ENCODE results near the gene CLDND1. TPM values are rescaled to one million over a fixed set of nuclear protein-coding genes. Genes with fewer than 3 reads are reported as not detected.

Gene CLDND1
- total and polyA plus RNA-seq, 2 of the 13 experiments (the other 11 are each of a cell fraction or from before 2014, with no cell fraction given) = 50.8 to 121 TPM

DNA sequence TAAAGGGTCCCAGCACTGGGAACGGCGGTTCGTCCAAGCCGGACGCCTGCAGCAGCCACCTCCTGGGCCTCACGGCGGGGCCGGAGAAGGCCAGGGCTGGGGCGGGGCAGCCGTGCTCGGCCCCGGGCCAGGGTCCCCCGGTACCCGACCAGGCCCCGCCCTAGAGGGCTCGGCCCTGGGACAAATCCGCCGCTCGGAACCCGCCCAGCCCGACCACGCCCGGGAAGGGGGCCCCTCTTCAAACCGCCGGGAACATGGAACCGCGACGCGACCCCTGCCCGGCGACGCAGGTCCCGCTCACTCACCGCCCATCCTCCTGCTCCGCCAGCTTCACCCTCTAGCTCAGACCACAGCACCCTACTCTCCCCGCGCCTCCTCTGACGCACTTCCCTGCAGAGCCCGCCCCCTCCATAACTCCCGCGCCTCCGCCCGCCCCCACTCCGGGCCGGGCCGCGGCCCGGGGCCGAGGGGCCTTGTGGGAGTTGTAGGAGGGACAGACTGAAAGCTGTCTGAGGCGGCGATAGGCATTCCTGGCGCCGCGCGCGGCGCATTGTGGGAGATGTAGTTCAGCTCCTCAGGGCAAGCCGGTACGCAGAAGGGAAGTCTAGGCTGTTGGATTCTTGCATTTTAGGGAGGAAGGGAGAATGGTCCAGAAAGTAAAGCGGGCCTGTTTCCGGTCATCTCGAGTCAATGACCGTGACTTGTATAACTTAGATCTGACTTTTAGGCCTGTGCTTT, at the start of gene CLDND1 (continued):
- TF ChIP-seq, protein P1, sequence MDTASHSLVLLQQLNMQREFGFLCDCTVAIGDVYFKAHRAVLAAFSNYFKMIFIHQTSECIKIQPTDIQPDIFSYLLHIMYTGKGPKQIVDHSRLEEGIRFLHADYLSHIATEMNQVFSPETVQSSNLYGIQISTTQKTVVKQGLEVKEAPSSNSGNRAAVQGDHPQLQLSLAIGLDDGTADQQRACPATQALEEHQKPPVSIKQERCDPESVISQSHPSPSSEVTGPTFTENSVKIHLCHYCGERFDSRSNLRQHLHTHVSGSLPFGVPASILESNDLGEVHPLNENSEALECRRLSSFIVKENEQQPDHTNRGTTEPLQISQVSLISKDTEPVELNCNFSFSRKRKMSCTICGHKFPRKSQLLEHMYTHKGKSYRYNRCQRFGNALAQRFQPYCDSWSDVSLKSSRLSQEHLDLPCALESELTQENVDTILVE (CRISPR knock-in tag; IDR thresholded peaks at IDR 0.05) = peak; percentile 87
- TF ChIP-seq, protein P2, sequence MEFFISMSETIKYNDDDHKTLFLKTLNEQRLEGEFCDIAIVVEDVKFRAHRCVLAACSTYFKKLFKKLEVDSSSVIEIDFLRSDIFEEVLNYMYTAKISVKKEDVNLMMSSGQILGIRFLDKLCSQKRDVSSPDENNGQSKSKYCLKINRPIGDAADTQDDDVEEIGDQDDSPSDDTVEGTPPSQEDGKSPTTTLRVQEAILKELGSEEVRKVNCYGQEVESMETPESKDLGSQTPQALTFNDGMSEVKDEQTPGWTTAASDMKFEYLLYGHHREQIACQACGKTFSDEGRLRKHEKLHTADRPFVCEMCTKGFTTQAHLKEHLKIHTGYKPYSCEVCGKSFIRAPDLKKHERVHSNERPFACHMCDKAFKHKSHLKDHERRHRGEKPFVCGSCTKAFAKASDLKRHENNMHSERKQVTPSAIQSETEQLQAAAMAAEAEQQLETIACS (CRISPR knock-in tag; IDR thresholded peaks at IDR 0.05) = no peak; the same call in 1 of the 2 replicates
- TF ChIP-seq, protein P3, sequence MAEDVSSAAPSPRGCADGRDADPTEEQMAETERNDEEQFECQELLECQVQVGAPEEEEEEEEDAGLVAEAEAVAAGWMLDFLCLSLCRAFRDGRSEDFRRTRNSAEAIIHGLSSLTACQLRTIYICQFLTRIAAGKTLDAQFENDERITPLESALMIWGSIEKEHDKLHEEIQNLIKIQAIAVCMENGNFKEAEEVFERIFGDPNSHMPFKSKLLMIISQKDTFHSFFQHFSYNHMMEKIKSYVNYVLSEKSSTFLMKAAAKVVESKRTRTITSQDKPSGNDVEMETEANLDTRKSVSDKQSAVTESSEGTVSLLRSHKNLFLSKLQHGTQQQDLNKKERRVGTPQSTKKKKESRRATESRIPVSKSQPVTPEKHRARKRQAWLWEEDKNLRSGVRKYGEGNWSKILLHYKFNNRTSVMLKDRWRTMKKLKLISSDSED (CRISPR knock-in tag; IDR thresholded peaks at IDR 0.05) = no peak
- TF ChIP-seq ZNF761 (CRISPR knock-in tag; conservative IDR thresholded peaks at IDR 0.05) = no peak
- no peak for TF ChIP-seq NCOA2 (CRISPR knock-in tag; IDR thresholded peaks at IDR 0.05)
- TF ChIP-seq SSRP1 (CRISPR knock-in tag; IDR thresholded peaks at IDR 0.05) = no peak
- peak; percentile 81 to 92 for TF ChIP-seq POLR2A (IDR thresholded peaks at IDR 0.05; ENCODE audit: insufficient read depth in 1 of 2, low read depth in 2 of 2, low read length in 2 of 2)
- TF ChIP-seq MED13 (CRISPR knock-in tag; IDR thresholded peaks at IDR 0.05) = no peak
- TF ChIP-seq, protein P4, sequence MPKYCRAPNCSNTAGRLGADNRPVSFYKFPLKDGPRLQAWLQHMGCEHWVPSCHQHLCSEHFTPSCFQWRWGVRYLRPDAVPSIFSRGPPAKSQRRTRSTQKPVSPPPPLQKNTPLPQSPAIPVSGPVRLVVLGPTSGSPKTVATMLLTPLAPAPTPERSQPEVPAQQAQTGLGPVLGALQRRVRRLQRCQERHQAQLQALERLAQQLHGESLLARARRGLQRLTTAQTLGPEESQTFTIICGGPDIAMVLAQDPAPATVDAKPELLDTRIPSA (CRISPR knock-in tag; IDR thresholded peaks at IDR 0.05; ENCODE audit: borderline replicate concordance) = no peak
- no peak for TF ChIP-seq SYNCRIP (IDR thresholded peaks at IDR 0.05; ENCODE audit: insufficient read depth, low read depth, low read length)
- no peak for TF ChIP-seq KLF13 (CRISPR knock-in tag; IDR thresholded peaks at IDR 0.05)
- no peak for TF ChIP-seq ARID2 (CRISPR knock-in tag; IDR thresholded peaks at IDR 0.05; ENCODE audit: borderline replicate concordance)
- TF ChIP-seq ATAD3A (CRISPR knock-in tag; IDR thresholded peaks at IDR 0.05) = peak; percentile 10; the same call in 1 of the 2 replicates
- no peak for TF ChIP-seq ZNF20 (CRISPR knock-in tag; IDR thresholded peaks at IDR 0.05)
- no peak for TF ChIP-seq ZNF550 (CRISPR knock-in tag; IDR thresholded peaks at IDR 0.05; ENCODE audit: borderline replicate concordance)
- TF ChIP-seq, protein P5, sequence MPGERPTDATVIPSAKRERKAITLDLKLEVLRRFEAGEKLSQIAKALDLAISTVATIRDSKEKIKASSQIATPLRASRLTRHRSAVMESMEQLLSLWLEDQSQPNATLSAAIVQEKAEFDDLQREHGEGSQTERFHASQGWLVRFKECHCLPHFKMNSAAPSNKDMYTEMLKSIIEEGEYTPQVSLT (CRISPR knock-in tag; IDR thresholded peaks at IDR 0.05; ENCODE audit: borderline replicate concordance, low read depth) = no peak
- no peak for TF ChIP-seq CBX5 (CRISPR knock-in tag; IDR thresholded peaks at IDR 0.05; ENCODE audit: borderline replicate concordance)
- no peak for TF ChIP-seq ZZZ3 (CRISPR knock-in tag; IDR thresholded peaks at IDR 0.05; ENCODE audit: borderline replicate concordance)
- TF ChIP-seq ZNF772 (CRISPR knock-in tag; IDR thresholded peaks at IDR 0.05) = no peak; the same call in 1 of the 2 replicates
- TF ChIP-seq MIXL1 (CRISPR knock-in tag; IDR thresholded peaks at IDR 0.05) = 0 out of 2 replicates have a peak, but pooled peaks have one; percentile 28
- TF ChIP-seq, protein P6, sequence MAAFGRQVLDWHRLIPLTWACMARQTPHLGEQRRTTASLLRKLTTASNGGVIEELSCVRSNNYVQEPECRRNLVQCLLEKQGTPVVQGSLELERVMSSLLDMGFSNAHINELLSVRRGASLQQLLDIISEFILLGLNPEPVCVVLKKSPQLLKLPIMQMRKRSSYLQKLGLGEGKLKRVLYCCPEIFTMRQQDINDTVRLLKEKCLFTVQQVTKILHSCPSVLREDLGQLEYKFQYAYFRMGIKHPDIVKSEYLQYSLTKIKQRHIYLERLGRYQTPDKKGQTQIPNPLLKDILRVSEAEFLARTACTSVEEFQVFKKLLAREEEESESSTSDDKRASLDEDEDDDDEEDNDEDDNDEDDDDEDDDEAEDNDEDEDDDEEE (CRISPR knock-in tag; IDR thresholded peaks at IDR 0.05) = no peak
- TF ChIP-seq IRX3 (CRISPR knock-in tag; IDR thresholded peaks at IDR 0.05; ENCODE audit: borderline replicate concordance, low read depth) = no peak
- no peak for TF ChIP-seq CC2D1A (CRISPR knock-in tag; IDR thresholded peaks at IDR 0.05)
- no peak; the same call in 1 of the 2 replicates for TF ChIP-seq ZNF776 (CRISPR knock-in tag; IDR thresholded peaks at IDR 0.05)
- TF ChIP-seq EP300 (IDR thresholded peaks at IDR 0.05; ENCODE audit: low read depth in 2 of 2, low read length in 2 of 2) = no peak; a peak in 1 of 4 replicates
- TF ChIP-seq EP300 (CRISPR knock-in tag; IDR thresholded peaks at IDR 0.05; ENCODE audit: borderline replicate concordance) = no peak

All from HepG2 (cell line).